WI38 (cell line): ENCODE results near the gene NDUFB7.

Source experiments
- H3K4me3 ChIP-seq: 2 replicates; pipeline ENCODE4 v1.5.1; 2011; ENCODE audit warnings: low read depth, mild to moderate bottlenecking, control low read depth, low read length
- CTCF ChIP-seq: IDR thresholded peaks from 2 replicates; pipeline ENCODE4 v1.5.1; 2012; ENCODE audit warnings: low read depth, mild to moderate bottlenecking, control low read depth, low read length

NDUFB7 gene

GRCh38 chr19:14519860-14520407 lies 51.9 kb downstream of the NDUFB7 start:
- TF ChIP-seq CTCF = no peak
- no peak overlapping the region for H3K4me3 ChIP-seq

- TF ChIP-seq CTCF = no peak
- H3K4me3 ChIP-seq = no peak overlapping the region
Measured at GRCh38 chr19:14519245-14519859, 52.5 kb downstream of the NDUFB7 start.

- H3K4me3 ChIP-seq = peak within 1 kb of the TSS; percentile 92
- no peak for TF ChIP-seq CTCF
Measured at GRCh38 chr19:14517840-14518505, 53.9 kb downstream of the NDUFB7 start, which contains the start of gene DNAJB1. Gene DNAJB1 (minus strand): TSS chr19:14518397. CDS start chr19:14518349, 48 bp downstream.

- peak overlapping the region; percentile 92 for H3K4me3 ChIP-seq
- no peak for TF ChIP-seq CTCF
Measured at GRCh38 chr19:14517446-14517839, 54.4 kb downstream of the NDUFB7 start.

- peak overlapping the region; percentile 92 for H3K4me3 ChIP-seq
- no peak for TF ChIP-seq CTCF
Measured at GRCh38 chr19:14516746-14517438, 55.0 kb downstream of the NDUFB7 start.
